SK-N-SH (cell line): ENCODE measurements around the gene TGFBR3L. TPM values are rescaled to one million over a fixed set of nuclear protein-coding genes. Genes with fewer than 3 reads are reported as not detected.

Experiments
- CTCF ChIA-PET: fragments of 300-600, 350-600 bp; formaldehyde crosslinking; extraction: SDS; loops from one replicate; lab custom pipeline; 2021; lab: Yijun Ruan, JAX
- POLR2A ChIA-PET: fragments of 350-600 bp; sonication (Branson Sonifier 250); formaldehyde crosslinking; extraction: SDS; loops from one replicate; lab custom pipeline; 2020; ENCODE audit warnings: antibody characterized with exemption, inconsistent platforms; lab: Yijun Ruan, JAX
- DNase-seq: peaks from one replicate; pipeline ENCODE4 v3.0.0; 2012
- H2AFZ ChIP-seq: fragments of 200-600 bp; sonication (generic); 2 replicates; pipeline ENCODE4 v1.8.1; 2016; ENCODE audit warnings: antibody characterized with exemption, mild to moderate bottlenecking, low read depth
- H3F3A ChIP-seq: fragments of 200-600 bp; sonication (generic); replicated peaks from 2 replicates; pipeline ENCODE3; 2016; ENCODE audit warnings: antibody characterized with exemption, mild to moderate bottlenecking; ENCODE audit not compliant: insufficient read depth
- H3K27ac ChIP-seq, 2 experiments: fragments of 200-500 bp in 1 of 2; fragments of 200-600 bp in 1 of 2; sonication (Bioruptor generic) in 1 of 2; sonication (generic), shearing (Covaris generic) in 1 of 2; 2 replicates each; pipeline versions ENCODE4 v1.5.1 to v1.6.1; 2014 to 2016; ENCODE audit warnings: low read depth in 2 of 2, inconsistent platforms in 1 of 2, low read length in 1 of 2, mild to moderate bottlenecking in 1 of 2, mixed read lengths in 1 of 2
- H3K27me3 ChIP-seq: fragments of 200-600 bp; sonication (generic), shearing (Covaris generic); 2 replicates; pipeline ENCODE4 v1.6.1; 2016; ENCODE audit warnings: mixed run types; ENCODE audit not compliant: insufficient read depth
- H3K36me3 ChIP-seq, 2 experiments: fragments of 200-500 bp in 1 of 2; fragments of 200-600 bp in 1 of 2; sonication (Bioruptor generic) in 1 of 2; sonication (generic) in 1 of 2; replicated peaks in 1 of 2; 2 replicates each; pipeline versions ENCODE3 to v1.5.1; 2014 to 2016; ENCODE audit warnings: low read length in 1 of 2, mild to moderate bottlenecking in 1 of 2; ENCODE audit not compliant: insufficient read depth in 2 of 2, control insufficient read depth in 1 of 2
- H3K4me1 ChIP-seq, 2 experiments: fragments of 200-500 bp in 1 of 2; fragments of 200-600 bp in 1 of 2; sonication (Bioruptor generic) in 1 of 2; sonication (generic), shearing (Covaris generic) in 1 of 2; 2 replicates each; pipeline versions ENCODE4 v1.5.1 to v1.6.1; 2014 to 2016; ENCODE audit warnings: low read depth in 1 of 2, low read length in 1 of 2, mixed run types in 1 of 2; ENCODE audit not compliant: insufficient read depth in 2 of 2, control insufficient read depth in 1 of 2
- H3K4me2 ChIP-seq: fragments of 200-600 bp; sonication (generic), shearing (Covaris generic); 2 replicates; pipeline ENCODE4 v1.6.1; 2017; ENCODE audit warnings: mixed run types
- H3K4me3 ChIP-seq, 2 experiments: fragments of 200-500 bp in 1 of 2; fragments of 200-600 bp in 1 of 2; sonication (Bioruptor generic) in 1 of 2; sonication (generic), shearing (Covaris generic) in 1 of 2; 2 replicates each; pipeline versions ENCODE4 v1.5.1 to v1.8.1; 2014 to 2016; ENCODE audit warnings: low read depth in 2 of 2, inconsistent platforms in 1 of 2, low read length in 1 of 2, mild to moderate bottlenecking in 1 of 2, mixed read lengths in 1 of 2, moderate library complexity in 1 of 2
- H3K79me2 ChIP-seq: fragments of 200-600 bp; sonication (generic); 2 replicates; pipeline ENCODE4 v1.8.1; 2017; ENCODE audit warnings: mild to moderate bottlenecking; ENCODE audit not compliant: insufficient read depth
- H3K9ac ChIP-seq: fragments of 200-600 bp; sonication (generic); 2 replicates; pipeline ENCODE4 v1.6.1; 2017; ENCODE audit warnings: mixed run types
- H3K9me2 ChIP-seq: fragments of 200-600 bp; sonication (generic); 2 replicates; pipeline ENCODE4 v1.6.1; 2017; ENCODE audit warnings: mixed run types
- H3K9me3 ChIP-seq: fragments of 200-600 bp; sonication (generic); 2 replicates; pipeline ENCODE4 v1.6.1; 2017; ENCODE audit warnings: mixed run types, mild to moderate bottlenecking, moderate library complexity
- H4K20me1 ChIP-seq: fragments of 200-600 bp; sonication (generic); 2 replicates; pipeline ENCODE4 v1.6.1; 2017; ENCODE audit warnings: mild to moderate bottlenecking, mixed run types; ENCODE audit not compliant: insufficient read depth
- CHD2 ChIP-seq: fragments of 150-350 bp; IDR thresholded peaks from 2 replicates; pipeline ENCODE4 v1.6.1; 2018; ENCODE audit warnings: low read length; ENCODE audit not compliant: partially characterized antibody
- FOXJ3 ChIP-seq: sonication (generic); formaldehyde crosslinking; IDR thresholded peaks from 2 replicates; pipeline ENCODE4 v1.5.1; 2020; ENCODE audit warnings: mild to moderate bottlenecking, missing genetic modification reagents
- IRF3 ChIP-seq: fragments of 150-350 bp; IDR thresholded peaks from 2 replicates; pipeline ENCODE4 v1.6.1; 2016; ENCODE audit warnings: mild to moderate bottlenecking, low read depth, low read length
- MAX ChIP-seq: IDR thresholded peaks from 2 replicates; pipeline ENCODE4 v1.4.0; 2012; ENCODE audit warnings: low read depth
- MXI1 ChIP-seq: IDR thresholded peaks from 2 replicates; pipeline ENCODE4 v1.6.1; 2012; ENCODE audit warnings: mild to moderate bottlenecking, low read depth, low read length, improper control_type of control experiment
- NRF1 ChIP-seq: IDR thresholded peaks from 2 replicates; pipeline ENCODE4 v1.6.1; 2012; ENCODE audit warnings: low read depth, mild to moderate bottlenecking, low read length
- POLR2AphosphoS5 ChIP-seq: IDR thresholded peaks from 2 replicates; pipeline ENCODE4 v1.6.1; 2012; ENCODE audit warnings: low read depth, low read length
- RAD21 ChIP-seq: IDR thresholded peaks from 2 replicates; pipeline ENCODE4 v1.6.1; 2012; ENCODE audit warnings: mild to moderate bottlenecking, low read length
- RCOR1 ChIP-seq: fragments of 150-350 bp; IDR thresholded peaks from 2 replicates; pipeline ENCODE4 v1.6.1; 2017; ENCODE audit warnings: antibody characterized with exemption, low read length
- SIN3A ChIP-seq: IDR thresholded peaks from 2 replicates; pipeline ENCODE4 v1.6.1; 2012; ENCODE audit warnings: low read depth, mild to moderate bottlenecking, low read length, moderate library complexity, borderline replicate concordance
- SMC3 ChIP-seq: IDR thresholded peaks from 2 replicates; pipeline ENCODE4 v1.6.1; 2012; ENCODE audit warnings: low read depth, low read length, improper control_type of control experiment
- TAF1 ChIP-seq: IDR thresholded peaks from 2 replicates; pipeline ENCODE4 v1.6.1; 2012; ENCODE audit warnings: low read depth, mild to moderate bottlenecking, low read length, moderate library complexity, borderline replicate concordance
- YY1 ChIP-seq: IDR thresholded peaks from 2 replicates; pipeline ENCODE4 v1.4.0; 2012; ENCODE audit warnings: low read depth, mild to moderate bottlenecking
- WGBS: methylation state at CpG from one replicate; pipeline ENCODE4 v1.1.6; 2017; ENCODE audit warnings: low lambda C conversion rate; 5-methylcytosine and 5-hydroxymethylcytosine counted together
- polyA plus RNA-seq, 3 experiments: library from polyadenylated mRNA; depleted of rRNA; stranded (reverse); fragments of >200 nt; gene quantifications; 2 replicates each; pipeline ENCODE4 v1.2.3, GENCODE V29; 2012
- TF ChIP-seq, protein P1 (sequence below): fragments of 200-600 bp; sonication (generic); IDR thresholded peaks from 2 replicates; pipeline ENCODE4 v1.6.1; 2017; ENCODE audit warnings: antibody characterized with exemption, mild to moderate bottlenecking, moderate library complexity

TGFBR3L gene
- polyA plus RNA-seq, 1 of the 3 experiments (the other 2 are of a cell fraction), result 0.87 TPM

GRCh38 chr19:7924651-7925170 is 10.1 kb downstream of the TGFBR3L start:
- Histone ChIP-seq H3K4me1 (peaks cover 37 to 65% of the 10 kb centered on the region in 2 experiments), H3K4me2 (peak overlapping the region; percentile 74; the same call in 1 of the 2 replicates), H3K79me2 (peaks cover 24% of the 10 kb centered on the region; the same call in 1 of the 2 replicates), H3K9me2 (no peaks in the 10 kb centered on the region), H3K36me3 (peaks cover 0 to 23% of the 10 kb centered on the region in 2 experiments), H3F3A (peaks cover 25% of the 10 kb centered on the region), H2AFZ (no peak overlapping the region), H3K9me3 (no peaks in the 10 kb centered on the region), H3K9ac (no peak overlapping the region; the same call in 1 of the 2 replicates), H4K20me1 (peaks cover 36% of the 10 kb centered on the region), H3K4me3 (peak overlapping the region; percentile 64 to 72; a peak in 3 of 4 replicates), H3K27me3 (no peaks in the 10 kb centered on the region), H3K27ac (peak overlapping the region in 1 of 2 experiments; percentile 8; a peak in 2 of 4 replicates)
- no peak for DNase-seq
- 57% methylated on average over 7 of the region's 34 CpGs for WGBS
- no peak for TF ChIP-seq YY1
- no peak for TF ChIP-seq CHD2
- TF ChIP-seq TAF1, result no peak
- POLR2A ChIA-PET, result no interaction called here
- CTCF ChIA-PET, result interaction anchor here (0.9 to 1.9 kb wide), 6 partner anchors 16 to 234 kb away, joined by 3 to 5 read pairs (median 4); partner anchors contain the start of gene TIMM44

- peaks cover 43 to 63% of the 10 kb centered on the region in 2 experiments for H3K4me1 ChIP-seq
- no peaks in the 10 kb centered on the region for H3K27me3 ChIP-seq
- H3K4me2 ChIP-seq, result peak overlapping the region; percentile 74; the same call in 1 of the 2 replicates
- H3F3A ChIP-seq, result peaks cover 29% of the 10 kb centered on the region
- ChIA-PET CTCF (interaction anchor here (1.7 kb wide), 1 partner anchor 72 kb away, joined by 12 read pairs; no protein-coding TSS in a partner anchor), POLR2A (no interaction called here)
- no CpG with 5 or more reads among the region's 98 CpGs for WGBS
- H4K20me1 ChIP-seq, result peaks cover 36% of the 10 kb centered on the region
- H3K9me2 ChIP-seq, result no peaks in the 10 kb centered on the region
- peak overlapping the region; percentile 64 to 72 for H3K4me3 ChIP-seq
- no peak overlapping the region for H2AFZ ChIP-seq
- H3K9me3 ChIP-seq, result no peaks in the 10 kb centered on the region
- no peak for TF ChIP-seq IRF3
- TF ChIP-seq FOXJ3 (CRISPR knock-in tag), result no peak
- 0 out of 2 replicates have a peak, but pooled peaks have one; percentile 27 for TF ChIP-seq POLR2AphosphoS5
- TF ChIP-seq, protein P1, sequence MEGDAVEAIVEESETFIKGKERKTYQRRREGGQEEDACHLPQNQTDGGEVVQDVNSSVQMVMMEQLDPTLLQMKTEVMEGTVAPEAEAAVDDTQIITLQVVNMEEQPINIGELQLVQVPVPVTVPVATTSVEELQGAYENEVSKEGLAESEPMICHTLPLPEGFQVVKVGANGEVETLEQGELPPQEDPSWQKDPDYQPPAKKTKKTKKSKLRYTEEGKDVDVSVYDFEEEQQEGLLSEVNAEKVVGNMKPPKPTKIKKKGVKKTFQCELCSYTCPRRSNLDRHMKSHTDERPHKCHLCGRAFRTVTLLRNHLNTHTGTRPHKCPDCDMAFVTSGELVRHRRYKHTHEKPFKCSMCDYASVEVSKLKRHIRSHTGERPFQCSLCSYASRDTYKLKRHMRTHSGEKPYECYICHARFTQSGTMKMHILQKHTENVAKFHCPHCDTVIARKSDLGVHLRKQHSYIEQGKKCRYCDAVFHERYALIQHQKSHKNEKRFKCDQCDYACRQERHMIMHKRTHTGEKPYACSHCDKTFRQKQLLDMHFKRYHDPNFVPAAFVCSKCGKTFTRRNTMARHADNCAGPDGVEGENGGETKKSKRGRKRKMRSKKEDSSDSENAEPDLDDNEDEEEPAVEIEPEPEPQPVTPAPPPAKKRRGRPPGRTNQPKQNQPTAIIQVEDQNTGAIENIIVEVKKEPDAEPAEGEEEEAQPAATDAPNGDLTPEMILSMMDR, result peak; percentile 83
- peak; percentile 68 for TF ChIP-seq MXI1
- no peak for TF ChIP-seq RCOR1
- TF ChIP-seq MAX, result peak; percentile 97
- 0 out of 2 replicates have a peak, but pooled peaks have one; percentile 27 for TF ChIP-seq SIN3A
- peak; percentile 57 for TF ChIP-seq SMC3
- TF ChIP-seq RAD21, result peak; percentile 54
- TF ChIP-seq NRF1, result peak; percentile 70
- peak overlapping the region in 1 of 2 experiments; percentile 81; a peak in 2 of 4 replicates for H3K27ac ChIP-seq
- H3K9ac ChIP-seq, result peak overlapping the region; percentile 63; the same call in 1 of the 2 replicates
- DNase-seq, result peak; percentile 94
- H3K79me2 ChIP-seq, result peaks cover 24% of the 10 kb centered on the region; the same call in 1 of the 2 replicates
- H3K36me3 ChIP-seq, result peaks cover 4 to 23% of the 10 kb centered on the region in 2 experiments
These were observed 10.7 kb downstream of the TGFBR3L start for GRCh38 chr19:7925171-7925851.
